Adrenal gland (tissue), 12 donors: ENCODE measurements around the gene HOPX. TPM values are rescaled to one million over a fixed set of nuclear protein-coding genes. Genes with fewer than 3 reads are reported as not detected.

Source experiments
- DNase-seq, 7 donors: peaks; one replicate each; pipeline ENCODE4 v3.0.0-alpha.2; 2019 to 2020
- H3K27ac ChIP-seq, 5 donors: fragments of 200-600 bp; sonication (generic) in 4 of 5; 1 replicate in 3 of 5; 2 replicates in 2 of 5; pipeline versions ENCODE4 v1.5.1 to v1.8.0; 2016 to 2020; ENCODE audit warnings: mild to moderate bottlenecking in 1 of 5
- H3K27me3 ChIP-seq: fragments of 200-600 bp; 2 replicates; pipeline ENCODE4 v1.8.0; 2021
- H3K36me3 ChIP-seq, 2 donors: fragments of 200-600 bp; replicated peaks in 1 of 2; 1 replicate in 1 of 2; 2 replicates in 1 of 2; pipeline versions ENCODE4 v1.5.1 to v1.8.0; 2018 to 2022
- H3K4me1 ChIP-seq, 2 donors: fragments of 200-600 bp; replicated peaks in 1 of 2; 1 replicate in 1 of 2; 2 replicates in 1 of 2; pipeline versions ENCODE4 v1.5.1 to v1.8.0; 2018 to 2021
- H3K4me3 ChIP-seq, 4 donors: fragments of 200-600 bp; sonication (generic) in 3 of 4; one replicate each; pipeline ENCODE4 v1.5.1; 2016 to 2018
- H3K9me3 ChIP-seq, 3 donors: fragments of 200-600 bp; sonication (generic) in 1 of 3; replicated peaks in 1 of 3; 1 replicate in 2 of 3; 2 replicates in 1 of 3; pipeline versions ENCODE4 v1.5.1 to v1.8.0; 2016 to 2021
- POLR2A ChIP-seq, 2 donors: fragments of 450-650 bp; IDR thresholded peaks; one replicate each; pipeline ENCODE4 v1.6.1; 2017; ENCODE audit warnings: antibody characterized with exemption in 2 of 2, mild to moderate bottlenecking in 2 of 2, moderate library complexity in 1 of 2
- WGBS, 4 donors: extraction: QIAGEN DNeasy Blood & Tissue Kit in 2 of 4; methylation state at CpG; one replicate each; pipeline versions ENCODE4 v1.1.5 to v1.1.7; 2013 to 2017; 5-methylcytosine and 5-hydroxymethylcytosine counted together
- intact Hi-C, 2 donors: fragments of 100-400 bp; cut with DNase I; formaldehyde crosslinking; loops; one replicate each; pipeline versions ENCODE4 v1.14.1 to v1.15.0; 2022 to 2023
- polyA plus RNA-seq, 3 donors: library from polyadenylated mRNA; stranded (reverse); fragments of 200-250 nt in 2 of 3; fragments of 350-450 nt in 1 of 3; fragmentation: Illumina TruSeq in 1 of 3; extraction: RNeasy Lipid Tissue Mini Kit (QIAGEN cat#74804) in 1 of 3; gene quantifications; one replicate each; pipeline ENCODE4 v1.2.3, GENCODE V29; 2013 to 2014
- total RNA-seq, 9 donors: library from RNA; depleted of rRNA in 4 of 9; stranded (reverse); fragments of >200 nt in 4 of 9; fragments of 120-200 nt in 1 of 9; fragmentation: NEBNext Ultra II Directional in 1 of 9; extraction: Animal tissue kit (Norgen Biotek cat#: 25700) in 1 of 9; gene quantifications; one replicate each; pipeline versions ENCODE4 v1.1.0 to v1.2.4, GENCODE V29; 2013 to 2023
- TF ChIP-seq, protein P1 (sequence below), 6 experiments: fragments of 450-650 bp in 4 of 6; fragments of 200-600 bp in 2 of 6; sonication (generic) in 1 of 6; IDR thresholded peaks; 1 replicate in 5 of 6; 2 replicates in 1 of 6; pipeline versions ENCODE4 v1.5.1 to v1.8.0; 2016 to 2021; ENCODE audit warnings: antibody characterized with exemption in 6 of 6, mild to moderate bottlenecking in 2 of 6, moderate library complexity in 1 of 6
- donor health status: healthy with polysubstance abuse.
- donor health status: Bipolar disorder and iron deficiency.
- donor health status: DM: yes; HTN: yes; CAD: no.
- donor health status: DM: no; HTN: no; CAD: no.
- donor health status: DM: no; HTN: no; CAD: no.
- donor health status: DM: yes; HTN: yes; CAD: no.

HOPX gene
- total and polyA plus RNA-seq, 12 donors, result 6.4 to 79.5 (median 28.8) TPM

DNA sequence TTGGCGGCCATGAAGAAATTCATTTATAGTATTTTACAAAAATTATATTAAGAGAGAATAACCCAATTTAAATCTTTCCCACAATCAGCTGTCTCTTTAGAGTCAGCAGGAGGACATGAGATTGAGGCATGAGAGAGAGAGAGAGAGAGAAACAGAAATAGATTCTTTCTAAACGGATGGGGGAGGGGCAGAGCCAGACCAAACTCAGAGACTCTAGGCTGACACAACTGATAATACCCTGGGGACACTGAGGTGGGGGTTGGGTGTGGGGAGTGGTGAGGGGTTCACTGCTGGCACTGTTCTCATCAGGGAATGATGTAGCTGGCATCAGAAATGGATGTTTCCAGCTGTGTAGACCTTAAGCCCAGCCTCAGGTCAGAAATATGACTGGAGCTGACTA is 20.5 kb upstream of the HOPX start:
- Histone ChIP-seq H3K27me3 (no peaks in the 10 kb centered on the region), H3K4me3 (no peak overlapping the region), H3K4me1 (peaks cover 0 to 7% of the 10 kb centered on the region in 2 donors), H3K27ac (no peak overlapping the region), H3K36me3 (no peaks in the 10 kb centered on the region), H3K9me3 (no peaks in the 10 kb centered on the region)
- whole genome bisulfite sequencing, 4 donors, result 59 to 67% (median 66%) methylated on average over 2 of the region's 2 CpGs
- no peak for DNase-seq
- TF ChIP-seq, protein P1, sequence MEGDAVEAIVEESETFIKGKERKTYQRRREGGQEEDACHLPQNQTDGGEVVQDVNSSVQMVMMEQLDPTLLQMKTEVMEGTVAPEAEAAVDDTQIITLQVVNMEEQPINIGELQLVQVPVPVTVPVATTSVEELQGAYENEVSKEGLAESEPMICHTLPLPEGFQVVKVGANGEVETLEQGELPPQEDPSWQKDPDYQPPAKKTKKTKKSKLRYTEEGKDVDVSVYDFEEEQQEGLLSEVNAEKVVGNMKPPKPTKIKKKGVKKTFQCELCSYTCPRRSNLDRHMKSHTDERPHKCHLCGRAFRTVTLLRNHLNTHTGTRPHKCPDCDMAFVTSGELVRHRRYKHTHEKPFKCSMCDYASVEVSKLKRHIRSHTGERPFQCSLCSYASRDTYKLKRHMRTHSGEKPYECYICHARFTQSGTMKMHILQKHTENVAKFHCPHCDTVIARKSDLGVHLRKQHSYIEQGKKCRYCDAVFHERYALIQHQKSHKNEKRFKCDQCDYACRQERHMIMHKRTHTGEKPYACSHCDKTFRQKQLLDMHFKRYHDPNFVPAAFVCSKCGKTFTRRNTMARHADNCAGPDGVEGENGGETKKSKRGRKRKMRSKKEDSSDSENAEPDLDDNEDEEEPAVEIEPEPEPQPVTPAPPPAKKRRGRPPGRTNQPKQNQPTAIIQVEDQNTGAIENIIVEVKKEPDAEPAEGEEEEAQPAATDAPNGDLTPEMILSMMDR (IDR thresholded peaks at IDR 0.05), result no peak
- intact Hi-C loops, result no loop called here

DNA sequence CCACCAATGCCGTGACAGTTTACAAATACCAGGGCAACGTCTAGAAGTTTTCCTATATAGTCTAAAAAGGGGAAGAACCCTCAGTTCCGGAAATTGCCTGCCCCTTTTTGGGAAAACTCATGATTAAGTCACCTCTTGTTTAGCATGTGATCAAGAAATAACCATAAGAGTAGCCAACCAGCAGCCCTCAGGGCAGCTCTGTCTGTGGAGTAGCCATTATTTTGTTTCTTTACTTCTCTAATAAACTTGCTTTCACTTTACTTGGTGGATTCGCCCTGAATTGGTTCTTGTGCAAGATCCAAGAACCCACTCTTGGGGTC is 20.0 kb upstream of the HOPX start:
- TF ChIP-seq, protein P1 (IDR thresholded peaks at IDR 0.05), result no peak
- TF ChIP-seq POLR2A (IDR thresholded peaks at IDR 0.05), result no peak
- Histone ChIP-seq H3K27me3 (no peaks in the 10 kb centered on the region), H3K36me3 (no peaks in the 10 kb centered on the region), H3K4me3 (no peak overlapping the region), H3K9me3 (no peaks in the 10 kb centered on the region), H3K27ac (no peak overlapping the region), H3K4me1 (peaks cover 0 to 7% of the 10 kb centered on the region in 2 donors)
- intact Hi-C loops, result no loop called here
- DNase-seq, result no peak
- WGBS, 4 donors, result 69 to 82% (median 77%) methylated on average over 4 of the region's 4 CpGs

DNA sequence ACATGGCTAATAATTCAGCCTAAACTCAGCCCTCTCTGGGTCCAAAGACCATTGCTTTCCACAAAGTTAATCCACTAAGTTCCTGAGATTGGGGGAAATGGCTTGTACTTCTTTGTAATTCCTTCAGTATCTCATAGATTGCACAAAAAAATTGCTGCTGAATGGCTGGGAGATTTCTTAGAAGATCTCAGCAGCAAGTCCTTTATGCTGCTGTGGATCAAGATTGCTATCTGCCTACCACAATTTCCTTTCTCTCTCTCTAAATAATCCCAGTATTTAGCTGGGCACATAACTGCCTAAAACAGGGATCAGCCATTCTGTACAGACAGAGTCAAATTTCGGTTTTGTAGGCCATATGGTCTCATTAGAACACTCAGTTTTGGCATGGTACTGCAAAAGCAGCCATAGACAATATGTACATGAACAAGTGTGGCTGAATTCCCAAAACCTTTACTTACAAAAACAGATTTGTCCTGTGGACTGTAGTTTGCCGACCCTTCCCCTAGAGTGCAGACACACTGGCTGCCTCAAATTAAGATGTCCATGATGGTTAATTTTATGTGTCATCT is 18.5 kb upstream of the HOPX start:
- no peaks in the 10 kb centered on the region for H3K36me3 ChIP-seq
- WGBS, 4 donors, result 69 to 88% (median 80%) methylated on average over 2 of the region's 2 CpGs
- intact Hi-C loops, result no loop called here
- TF ChIP-seq, protein P1 (IDR thresholded peaks at IDR 0.05), result no peak
- no peak for TF ChIP-seq POLR2A (IDR thresholded peaks at IDR 0.05)
- peaks cover 0 to 7% of the 10 kb centered on the region in 2 donors for H3K4me1 ChIP-seq
- H3K27ac ChIP-seq, result no peak overlapping the region
- no peak overlapping the region for H3K4me3 ChIP-seq
- no peaks in the 10 kb centered on the region for H3K27me3 ChIP-seq
- DNase-seq, result no peak
- no peaks in the 10 kb centered on the region for H3K9me3 ChIP-seq

DNA sequence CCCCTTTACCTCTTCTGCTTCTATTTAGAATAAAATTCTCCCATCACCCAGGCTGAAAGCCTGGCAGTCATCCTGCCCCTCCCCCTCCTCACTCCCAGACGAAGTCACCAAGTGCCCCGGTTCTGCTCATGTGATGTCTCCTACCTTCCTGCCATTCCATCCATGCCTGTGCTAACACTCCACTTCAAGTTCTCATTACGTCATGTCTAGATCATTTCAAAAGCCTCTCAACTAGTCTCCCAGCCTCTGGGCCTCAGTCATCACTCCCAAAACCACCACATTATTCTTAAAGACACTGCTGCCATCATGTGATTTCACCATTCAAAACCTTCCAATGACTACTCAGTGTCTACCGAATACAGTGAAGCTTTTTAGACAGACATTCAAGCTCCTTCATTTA is 17.2 kb upstream of the HOPX start:
- no peaks in the 10 kb centered on the region for H3K36me3 ChIP-seq
- H3K27me3 ChIP-seq, result no peaks in the 10 kb centered on the region
- H3K9me3 ChIP-seq, result no peaks in the 10 kb centered on the region
- no peak overlapping the region for H3K27ac ChIP-seq
- no peak for TF ChIP-seq POLR2A (IDR thresholded peaks at IDR 0.05)
- TF ChIP-seq, protein P1 (IDR thresholded peaks at IDR 0.05), result no peak
- 70 to 85% (median 82%) methylated on average over 4 of the region's 4 CpGs for WGBS, 4 donors
- intact Hi-C loops, result no loop called here
- DNase-seq, result no peak
- no peak overlapping the region for H3K4me3 ChIP-seq
- H3K4me1 ChIP-seq, result peaks cover 0 to 1% of the 10 kb centered on the region in 2 donors
